ENCODE results near the gene ABHD2. TPM values are rescaled to one million over a fixed set of nuclear protein-coding genes. Genes with fewer than 3 reads are reported as not detected.

ABHD2 gene
- total and polyA plus RNA-seq, 2 donors, result 16.0 to 41.0 TPM

GRCh38 chr15:89067751-89068150 lies 20.5 kb upstream of the ABHD2 start:
- Histone ChIP-seq H3K4me3 (ENCODE audit: low read depth, low read length) (no peak overlapping the region), H3K27ac (ENCODE audit: low read depth) (no peak overlapping the region), H3K36me3 (ENCODE audit: insufficient read depth) (no peaks in the 10 kb centered on the region), H3K4me1 (ENCODE audit: insufficient read depth) (no peaks in the 10 kb centered on the region)
- DNase-seq (ENCODE audit: extremely low spot score), result no peak
- 68% methylated on average over 1 of the region's 1 CpG for WGBS

GRCh38 chr15:89068325-89068784 lies 19.9 kb upstream of the ABHD2 start:
- Histone ChIP-seq H3K4me3 (ENCODE audit: low read depth, low read length) (no peak overlapping the region), H3K4me1 (ENCODE audit: insufficient read depth) (no peaks in the 10 kb centered on the region), H3K27ac (ENCODE audit: low read depth) (no peak overlapping the region), H3K36me3 (ENCODE audit: insufficient read depth) (no peaks in the 10 kb centered on the region)
- WGBS, result 63% methylated on average over 5 of the region's 5 CpGs
- no peak for DNase-seq (ENCODE audit: extremely low spot score)

GRCh38 chr15:89070197-89071124 lies 17.8 kb upstream of the ABHD2 start:
- no peak overlapping the region for H3K27ac ChIP-seq (ENCODE audit: low read depth)
- H3K4me1 ChIP-seq (ENCODE audit: insufficient read depth), result no peaks in the 10 kb centered on the region
- no peak for DNase-seq (ENCODE audit: extremely low spot score)
- H3K4me3 ChIP-seq (ENCODE audit: low read depth, low read length), result no peak overlapping the region
- WGBS, result 94% methylated on average over 7 of the region's 7 CpGs
- no peaks in the 10 kb centered on the region for H3K36me3 ChIP-seq (ENCODE audit: insufficient read depth)

GRCh38 chr15:89071471-89071870 lies 16.8 kb upstream of the ABHD2 start:
- WGBS, result 55% methylated on average over 4 of the region's 4 CpGs
- no peak for DNase-seq (ENCODE audit: extremely low spot score)
- Histone ChIP-seq H3K4me3 (ENCODE audit: low read depth, low read length) (no peak overlapping the region), H3K36me3 (ENCODE audit: insufficient read depth) (no peaks in the 10 kb centered on the region), H3K4me1 (ENCODE audit: insufficient read depth) (no peaks in the 10 kb centered on the region), H3K27ac (ENCODE audit: low read depth) (no peak overlapping the region)

GRCh38 chr15:89072277-89072869 lies 15.9 kb upstream of the ABHD2 start:
- no peak overlapping the region for H3K27ac ChIP-seq (ENCODE audit: low read depth)
- 68% methylated on average over 3 of the region's 3 CpGs for WGBS
- no peaks in the 10 kb centered on the region for H3K4me1 ChIP-seq (ENCODE audit: insufficient read depth)
- no peaks in the 10 kb centered on the region for H3K36me3 ChIP-seq (ENCODE audit: insufficient read depth)
- DNase-seq (ENCODE audit: extremely low spot score), result no peak
- H3K4me3 ChIP-seq (ENCODE audit: low read depth, low read length), result no peak overlapping the region

GRCh38 chr15:89074402-89075012 lies 13.7 kb upstream of the ABHD2 start:
- 77% methylated on average over 4 of the region's 4 CpGs for WGBS
- H3K4me1 ChIP-seq (ENCODE audit: insufficient read depth), result no peaks in the 10 kb centered on the region
- no peak for DNase-seq (ENCODE audit: extremely low spot score)
- H3K27ac ChIP-seq (ENCODE audit: low read depth), result no peak overlapping the region
- H3K4me3 ChIP-seq (ENCODE audit: low read depth, low read length), result no peak overlapping the region
- no peaks in the 10 kb centered on the region for H3K36me3 ChIP-seq (ENCODE audit: insufficient read depth)

GRCh38 chr15:89075101-89075640 lies 13.1 kb upstream of the ABHD2 start:
- no peak for DNase-seq (ENCODE audit: extremely low spot score)
- Histone ChIP-seq H3K4me1 (ENCODE audit: insufficient read depth) (no peaks in the 10 kb centered on the region), H3K36me3 (ENCODE audit: insufficient read depth) (no peaks in the 10 kb centered on the region), H3K27ac (ENCODE audit: low read depth) (no peak overlapping the region), H3K4me3 (ENCODE audit: low read depth, low read length) (no peak overlapping the region)
- 76% methylated on average over 4 of the region's 4 CpGs for WGBS

- Histone ChIP-seq H3K27ac (ENCODE audit: low read depth) (no peak overlapping the region), H3K36me3 (ENCODE audit: insufficient read depth) (no peaks in the 10 kb centered on the region), H3K4me3 (ENCODE audit: low read depth, low read length) (no peak overlapping the region), H3K4me1 (ENCODE audit: insufficient read depth) (no peaks in the 10 kb centered on the region)
- no peak for DNase-seq (ENCODE audit: extremely low spot score)
- WGBS, result 68% methylated on average over 4 of the region's 4 CpGs
Observed at GRCh38 chr15:89075846-89076245, 12.4 kb upstream of the ABHD2 start.

- WGBS, result 55% methylated on average over 1 of the region's 1 CpG
- Histone ChIP-seq H3K4me1 (ENCODE audit: insufficient read depth) (no peaks in the 10 kb centered on the region), H3K36me3 (ENCODE audit: insufficient read depth) (no peaks in the 10 kb centered on the region), H3K27ac (ENCODE audit: low read depth) (no peak overlapping the region), H3K4me3 (ENCODE audit: low read depth, low read length) (no peak overlapping the region)
- no peak for DNase-seq (ENCODE audit: extremely low spot score)
Observed at GRCh38 chr15:89077750-89078149, 10.5 kb upstream of the ABHD2 start.

GRCh38 chr15:89078851-89079810 lies 9.1 kb upstream of the ABHD2 start:
- no peaks in the 10 kb centered on the region for H3K4me1 ChIP-seq (ENCODE audit: insufficient read depth)
- no peak for DNase-seq (ENCODE audit: extremely low spot score)
- 90% methylated on average over 5 of the region's 5 CpGs for WGBS
- no peaks in the 10 kb centered on the region for H3K36me3 ChIP-seq (ENCODE audit: insufficient read depth)
- no peak overlapping the region for H3K4me3 ChIP-seq (ENCODE audit: low read depth, low read length)
- H3K27ac ChIP-seq (ENCODE audit: low read depth), result no peak overlapping the region

- WGBS, result 94% methylated on average over 1 of the region's 1 CpG
- DNase-seq (ENCODE audit: extremely low spot score), result no peak
- H3K4me1 ChIP-seq (ENCODE audit: insufficient read depth), result no peaks in the 10 kb centered on the region
- no peaks in the 10 kb centered on the region for H3K36me3 ChIP-seq (ENCODE audit: insufficient read depth)
- no peak overlapping the region for H3K27ac ChIP-seq (ENCODE audit: low read depth)
- H3K4me3 ChIP-seq (ENCODE audit: low read depth, low read length), result no peak overlapping the region
Observed at GRCh38 chr15:89081878-89082277, 6.4 kb upstream of the ABHD2 start.

- WGBS, result 99% methylated on average over 6 of the region's 6 CpGs
- DNase-seq (ENCODE audit: extremely low spot score), result no peak
- no peak overlapping the region for H3K4me3 ChIP-seq (ENCODE audit: low read depth, low read length)
- H3K27ac ChIP-seq (ENCODE audit: low read depth), result no peak overlapping the region
- H3K36me3 ChIP-seq (ENCODE audit: insufficient read depth), result no peaks in the 10 kb centered on the region
- H3K4me1 ChIP-seq (ENCODE audit: insufficient read depth), result no peaks in the 10 kb centered on the region
Observed at GRCh38 chr15:89083246-89083645, 5.0 kb upstream of the ABHD2 start.
